B cell (primary cell): ENCODE data around the gene KLHL36. TPM values are rescaled to one million over a fixed set of nuclear protein-coding genes. Genes with fewer than 3 reads are reported as not detected.
A peak's percentile ranks its signal among the peaks of the same experiment; 100 is the strongest.

Experiments used
- ATAC-seq: fragments of 200-7000 bp; cut with Tn5 transposase; one replicate; pipeline ENCODE4 v1.10.0; 2021; ENCODE audit warnings: low read depth, mild to moderate bottlenecking, moderate number of reproducible peaks, moderate library complexity
- CTCF ChIA-PET: fragments of 350-600 bp; sonication (Branson Sonifier 250); formaldehyde crosslinking; loops from one replicate; lab custom pipeline; 2021; ENCODE audit warnings: antibody characterized with exemption, inconsistent platforms; lab: Charles Lee
- POLR2A ChIA-PET: fragments of 350-600 bp; sonication (Branson Sonifier 250); formaldehyde crosslinking; loops from one replicate; lab custom pipeline; 2021; ENCODE audit warnings: antibody characterized with exemption; lab: Charles Lee
- DNase-seq: peaks from one replicate; pipeline ENCODE4 v3.0.0; 2013
- H2AFZ ChIP-seq: 2 replicates; pipeline ENCODE4 v1.6.1; 2012; ENCODE audit warnings: mild to moderate bottlenecking, low read depth, low read length; ENCODE audit not compliant: insufficient read depth, poor library complexity, severe bottlenecking
- H3K27ac ChIP-seq, 2 donors: 1 replicate in 1 of 2; 2 replicates in 1 of 2; pipeline ENCODE4 v1.5.1; 2012 to 2013; ENCODE audit warnings: low read length in 2 of 2, mild to moderate bottlenecking in 2 of 2, moderate library complexity in 1 of 2
- H3K27me3 ChIP-seq, 4 experiments: fragments of 200-600 bp in 1 of 4; sonication (generic) in 1 of 4; replicated peaks in 1 of 4; 1 replicate in 2 of 4; 2 replicates in 2 of 4; pipeline versions ENCODE4 v1.6.1 to v1.7.0; 2013 to 2016; ENCODE audit warnings: low read length in 3 of 4, mild to moderate bottlenecking in 2 of 4, mixed read lengths in 1 of 4, moderate library complexity in 1 of 4; ENCODE audit not compliant: insufficient read depth in 4 of 4, control insufficient read depth in 3 of 4; ENCODE audit errors: control extremely low read depth in 1 of 4
- H3K36me3 ChIP-seq, 2 experiments: replicated peaks in 1 of 2; 1 replicate in 1 of 2; 2 replicates in 1 of 2; pipeline versions ENCODE4 v1.6.1 to v1.7.1; 2013; ENCODE audit warnings: low read length in 1 of 2; ENCODE audit not compliant: insufficient read depth in 2 of 2, control insufficient read depth in 1 of 2; ENCODE audit errors: control extremely low read depth in 1 of 2, extremely low read depth in 1 of 2
- H3K4me1 ChIP-seq, 2 donors: fragments of 200-600 bp in 1 of 2; sonication (generic) in 1 of 2; 1 replicate in 1 of 2; 2 replicates in 1 of 2; pipeline versions ENCODE4 v1.5.1 to v1.6.1; 2013 to 2017; ENCODE audit warnings: low read length in 2 of 2; ENCODE audit not compliant: control insufficient read depth in 2 of 2, insufficient read depth in 2 of 2
- H3K4me2 ChIP-seq: replicated peaks from 2 replicates; pipeline ENCODE3; 2012; ENCODE audit warnings: mild to moderate bottlenecking, low read depth, low read length; ENCODE audit not compliant: poor library complexity, severe bottlenecking
- H3K4me3 ChIP-seq, 5 experiments: fragments of 200-600 bp in 1 of 5; sonication (generic) in 1 of 5; 1 replicate in 3 of 5; 2 replicates in 2 of 5; pipeline versions ENCODE4 v1.5.1 to v1.7.0; 2011 to 2016; ENCODE audit warnings: low read length in 4 of 5, mild to moderate bottlenecking in 4 of 5, low read depth in 2 of 5, control low read depth in 1 of 5, moderate library complexity in 1 of 5; ENCODE audit not compliant: insufficient read depth in 1 of 5; ENCODE audit errors: control extremely low read depth in 1 of 5, extremely low read depth in 1 of 5
- H3K79me2 ChIP-seq: fragments of 200-600 bp; sonication (generic); one replicate; pipeline ENCODE4 v1.6.0; 2016; ENCODE audit warnings: low read length; ENCODE audit not compliant: control insufficient read depth, insufficient read depth
- H3K9ac ChIP-seq: fragments of 200-600 bp; sonication (generic); 2 replicates; pipeline ENCODE4 v1.6.1; 2017; ENCODE audit warnings: mild to moderate bottlenecking, low read length, moderate library complexity
- H3K9me3 ChIP-seq, 3 donors: one replicate each; pipeline versions ENCODE4 v1.6.1 to v1.7.1; 2013; ENCODE audit warnings: low read length in 2 of 3; ENCODE audit not compliant: control insufficient read depth in 2 of 3, insufficient read depth in 1 of 3; ENCODE audit errors: control extremely low read depth in 1 of 3
- H4K20me1 ChIP-seq: 2 replicates; pipeline ENCODE4 v1.6.0; 2012; ENCODE audit warnings: mild to moderate bottlenecking, low read length; ENCODE audit not compliant: insufficient read depth, control insufficient read depth, poor library complexity, severe bottlenecking
- H3K27ac Mint-ChIP-seq: one replicate; pipeline ENCODE4 v1.8.0; 2021; ENCODE audit warnings: mixed read lengths
- H3K27me3 Mint-ChIP-seq: one replicate; pipeline ENCODE4 v1.8.0; 2021; ENCODE audit warnings: mixed read lengths
- H3K4me1 Mint-ChIP-seq: one replicate; pipeline ENCODE4 v1.8.0; 2021; ENCODE audit warnings: mixed read lengths
- H3K4me3 Mint-ChIP-seq: one replicate; pipeline ENCODE4 v1.8.0; 2021; ENCODE audit warnings: mixed read lengths
- H3K9me3 Mint-ChIP-seq: one replicate; pipeline ENCODE4 v1.8.0; 2022; ENCODE audit warnings: mixed read lengths; ENCODE audit not compliant: insufficient read depth
- EZH2 ChIP-seq: IDR thresholded peaks from 2 replicates; pipeline ENCODE4 v1.6.1; 2012; ENCODE audit warnings: borderline replicate concordance, low read depth, mild to moderate bottlenecking, moderate library complexity, low read length; ENCODE audit not compliant: insufficient read depth, poor library complexity, severe bottlenecking
- WGBS: methylation state at CpG from one replicate; pipeline ENCODE4 v1.1.5; 2013; ENCODE audit warnings: missing lambda C conversion rate; ENCODE audit not compliant: insufficient coverage; 5-methylcytosine and 5-hydroxymethylcytosine counted together
- intact Hi-C: fragments of 100-400 bp; cut with micrococcal nuclease; formaldehyde crosslinking; loops from one replicate; pipeline ENCODE4 v1.10.0; 2022
- polyA plus RNA-seq: library from polyadenylated mRNA; depleted of rRNA; stranded (reverse); fragments of >200 nt; gene quantifications from 2 replicates; pipeline ENCODE4 v1.2.3, GENCODE V29; 2012
- total RNA-seq, 2 donors: library from RNA; stranded (reverse); fragments of 120-200 nt in 1 of 2; gene quantifications; 1 replicate in 1 of 2; 2 replicates in 1 of 2; pipeline versions ENCODE4 v1.2.3 to v1.2.4, GENCODE V29; 2013 to 2022
- TF ChIP-seq, protein P1 (sequence below): fragments of 200-600 bp; IDR thresholded peaks from one replicate; pipeline ENCODE4 v1.8.0; 2022; ENCODE audit warnings: antibody characterized with exemption, mild to moderate bottlenecking

The KLHL36 gene
- total and polyA plus RNA-seq, 2 donors (not counting 1 experiment from before 2014, with no cell fraction given): 90.3 to 135 TPM

DNA sequence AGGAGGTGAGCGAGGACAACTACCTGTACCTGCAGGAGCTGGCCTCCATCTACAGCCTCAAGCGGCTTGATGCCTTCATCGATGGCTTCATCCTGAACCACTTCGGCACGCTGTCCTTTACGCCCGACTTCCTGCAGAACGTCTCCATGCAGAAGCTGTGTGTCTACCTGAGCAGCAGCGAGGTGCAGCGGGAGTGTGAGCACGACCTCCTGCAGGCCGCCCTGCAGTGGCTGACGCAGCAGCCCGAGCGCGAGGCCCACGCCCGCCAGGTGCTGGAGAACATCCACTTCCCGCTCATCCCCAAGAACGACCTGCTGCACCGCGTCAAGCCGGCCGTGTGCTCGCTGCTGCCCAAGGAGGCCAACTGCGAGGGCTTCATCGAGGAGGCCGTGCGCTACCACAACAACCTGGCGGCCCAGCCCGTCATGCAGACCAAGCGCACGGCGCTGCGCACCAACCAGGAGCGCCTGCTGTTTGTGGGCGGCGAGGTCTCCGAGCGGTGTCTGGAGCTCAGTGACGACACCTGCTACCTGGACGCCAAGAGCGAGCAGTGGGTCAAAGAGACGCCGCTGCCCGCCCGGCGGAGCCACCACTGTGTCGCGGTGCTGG is 9.0 kb downstream of the KLHL36 start:
- Histone ChIP-seq H3K4me1 (peaks cover 19 to 27% of the 10 kb centered on the region in 2 donors), H3K4me2 (peak overlapping the region; percentile 53), H3K79me2 (peaks cover 62% of the 10 kb centered on the region), H4K20me1 (peaks cover 64% of the 10 kb centered on the region), H3K27ac (no peak overlapping the region), H3K9ac (no peak overlapping the region), H3K36me3 (peaks cover 10 to 74% of the 10 kb centered on the region in 2 experiments), H3K27me3 (no peaks in the 10 kb centered on the region), H3K4me3 (no peak overlapping the region), H3K9me3 (peaks cover 0 to 9% (median 0%) of the 10 kb centered on the region in 3 donors), H2AFZ (no peak overlapping the region)
- TF ChIP-seq EZH2: no peak
- TF ChIP-seq, protein P1, sequence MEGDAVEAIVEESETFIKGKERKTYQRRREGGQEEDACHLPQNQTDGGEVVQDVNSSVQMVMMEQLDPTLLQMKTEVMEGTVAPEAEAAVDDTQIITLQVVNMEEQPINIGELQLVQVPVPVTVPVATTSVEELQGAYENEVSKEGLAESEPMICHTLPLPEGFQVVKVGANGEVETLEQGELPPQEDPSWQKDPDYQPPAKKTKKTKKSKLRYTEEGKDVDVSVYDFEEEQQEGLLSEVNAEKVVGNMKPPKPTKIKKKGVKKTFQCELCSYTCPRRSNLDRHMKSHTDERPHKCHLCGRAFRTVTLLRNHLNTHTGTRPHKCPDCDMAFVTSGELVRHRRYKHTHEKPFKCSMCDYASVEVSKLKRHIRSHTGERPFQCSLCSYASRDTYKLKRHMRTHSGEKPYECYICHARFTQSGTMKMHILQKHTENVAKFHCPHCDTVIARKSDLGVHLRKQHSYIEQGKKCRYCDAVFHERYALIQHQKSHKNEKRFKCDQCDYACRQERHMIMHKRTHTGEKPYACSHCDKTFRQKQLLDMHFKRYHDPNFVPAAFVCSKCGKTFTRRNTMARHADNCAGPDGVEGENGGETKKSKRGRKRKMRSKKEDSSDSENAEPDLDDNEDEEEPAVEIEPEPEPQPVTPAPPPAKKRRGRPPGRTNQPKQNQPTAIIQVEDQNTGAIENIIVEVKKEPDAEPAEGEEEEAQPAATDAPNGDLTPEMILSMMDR: no peak
- Mint-ChIP-seq H3K9me3 (no peaks in the 10 kb centered on the region), H3K27me3 (no peaks in the 10 kb centered on the region), H3K4me3 (no peak overlapping the region), H3K4me1 (peaks cover 33% of the 10 kb centered on the region), H3K27ac (peak overlapping the region; percentile 37)
- ATAC-seq (no peak), DNase-seq (no peak)
- ChIA-PET CTCF (interaction anchor here (0.9 to 1.7 kb wide), 2 partner anchors 69 to 81 kb away, joined by 4 to 7 read pairs; no protein-coding TSS in a partner anchor), POLR2A (interaction anchor here (0.9 kb wide), 1 partner anchor 9 kb away, joined by 4 read pairs; the partner anchor contains the start of gene KLHL36)
- 97% methylated on average over 50 of the region's 50 CpGs for WGBS
- intact Hi-C loops: no loop called here

DNA sequence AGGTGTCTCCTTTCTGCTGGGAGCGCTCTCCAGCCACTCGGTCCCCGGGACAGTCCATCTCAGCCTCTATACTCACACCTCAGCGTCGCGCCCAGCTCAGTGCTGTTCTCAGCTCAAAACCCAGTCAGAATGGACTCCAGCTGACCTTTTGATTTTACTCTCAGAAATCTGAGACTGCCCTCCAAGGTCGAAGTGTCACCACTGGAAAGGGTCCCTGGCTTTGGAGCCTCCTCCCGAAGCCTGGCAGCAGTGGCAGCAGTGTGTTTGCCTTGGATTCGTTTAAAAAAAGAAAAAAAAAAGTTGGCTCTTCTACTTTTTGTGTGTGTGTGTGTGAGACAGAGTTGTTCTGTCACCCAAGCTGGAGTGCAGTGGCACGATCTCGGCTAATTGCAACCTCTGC is 10.4 kb downstream of the KLHL36 start:
- Histone ChIP-seq H3K9me3 (peaks cover 0 to 9% (median 0%) of the 10 kb centered on the region in 3 donors), H3K9ac (no peak overlapping the region), H3K4me3 (no peak overlapping the region), H3K4me1 (peaks cover 28 to 37% of the 10 kb centered on the region in 2 donors), H3K27ac (no peak overlapping the region), H3K27me3 (no peaks in the 10 kb centered on the region), H3K36me3 (peaks cover 8 to 82% of the 10 kb centered on the region in 2 experiments), H3K79me2 (peaks cover 55% of the 10 kb centered on the region), H3K4me2 (no peak overlapping the region), H2AFZ (no peak overlapping the region), H4K20me1 (peaks cover 74% of the 10 kb centered on the region)
- CTCF ChIA-PET: no interaction called here
- Mint-ChIP-seq H3K27me3 (no peaks in the 10 kb centered on the region), H3K4me1 (peaks cover 45% of the 10 kb centered on the region), H3K4me3 (no peak overlapping the region), H3K9me3 (no peaks in the 10 kb centered on the region), H3K27ac (peak overlapping the region; percentile 37)
- POLR2A ChIA-PET: interaction anchor here (0.6 kb wide), 1 partner anchor 11 kb away, joined by 3 read pairs; no protein-coding TSS in a partner anchor
- WGBS: 92% methylated on average over 10 of the region's 11 CpGs
- intact Hi-C loops: no loop called here
- DNase-seq: no peak
- ATAC-seq: no peak
- TF ChIP-seq EZH2: no peak
- TF ChIP-seq, protein P1: no peak
